Breast epithelium (tissue), 4 donors: ENCODE results near the gene JKAMP. TPM values are rescaled to one million over a fixed set of nuclear protein-coding genes. Genes with fewer than 3 reads are reported as not detected.

Experiments
- DNase-seq, 2 donors: peaks; one replicate each; pipeline ENCODE4 v3.0.0-alpha.2; 2019; ENCODE audit warnings: low spot score in 2 of 2
- H3K27ac ChIP-seq, 2 donors: fragments of 200-600 bp; sonication (generic) in 1 of 2; one replicate each; pipeline ENCODE4 v1.5.1; 2016 to 2019; ENCODE audit warnings: mild to moderate bottlenecking in 1 of 2
- H3K27me3 ChIP-seq, 2 donors: fragments of 200-600 bp; sonication (generic) in 1 of 2; one replicate each; pipeline versions ENCODE4 v1.5.1 to v1.6.0; 2017 to 2019; ENCODE audit warnings: control low read depth in 1 of 2, mild to moderate bottlenecking in 1 of 2
- H3K36me3 ChIP-seq: fragments of 200-600 bp; one replicate; pipeline ENCODE4 v1.5.1; 2019
- H3K4me1 ChIP-seq, 2 donors: fragments of 200-600 bp; sonication (generic); one replicate each; pipeline ENCODE4 v1.5.1; 2016 to 2019; ENCODE audit warnings: control low read depth in 1 of 2
- H3K4me3 ChIP-seq, 3 donors: fragments of 200-600 bp; sonication (generic); 1 replicate in 2 of 3; 2 replicates in 1 of 3; pipeline ENCODE4 v1.5.1; 2016 to 2019; ENCODE audit warnings: mild to moderate bottlenecking in 3 of 3, moderate library complexity in 2 of 3
- H3K9me3 ChIP-seq, 2 donors: fragments of 200-600 bp; sonication (generic) in 1 of 2; one replicate each; pipeline ENCODE4 v1.5.1; 2016 to 2019; ENCODE audit warnings: control low read depth in 1 of 2
- POLR2A ChIP-seq: fragments of 450-650 bp; IDR thresholded peaks from one replicate; pipeline ENCODE4 v1.6.1; 2016; ENCODE audit warnings: antibody characterized with exemption, mild to moderate bottlenecking, moderate library complexity
- POLR2AphosphoS5 ChIP-seq, 3 donors: sonication (generic); formaldehyde crosslinking; IDR thresholded peaks; one replicate each; pipeline ENCODE4 v1.6.1; 2017; ENCODE audit warnings: antibody characterized with exemption in 3 of 3
- intact Hi-C: fragments of 100-400 bp; cut with DNase I; formaldehyde crosslinking; loops from one replicate; pipeline ENCODE4 v1.15.1; 2023; ENCODE audit warnings: low total_unique reads
- total RNA-seq, 3 donors: library from RNA; depleted of rRNA; stranded (reverse); fragments of >200 nt; gene quantifications; one replicate each; pipeline ENCODE4 v1.1.0, GENCODE V29; 2016
- TF ChIP-seq, protein P1 (sequence below), 3 donors: fragments of 450-650 bp; IDR thresholded peaks; one replicate each; pipeline ENCODE4 v1.5.1; 2016 to 2017; ENCODE audit warnings: antibody characterized with exemption in 3 of 3, mild to moderate bottlenecking in 3 of 3, moderate library complexity in 3 of 3

The JKAMP gene, protein sequence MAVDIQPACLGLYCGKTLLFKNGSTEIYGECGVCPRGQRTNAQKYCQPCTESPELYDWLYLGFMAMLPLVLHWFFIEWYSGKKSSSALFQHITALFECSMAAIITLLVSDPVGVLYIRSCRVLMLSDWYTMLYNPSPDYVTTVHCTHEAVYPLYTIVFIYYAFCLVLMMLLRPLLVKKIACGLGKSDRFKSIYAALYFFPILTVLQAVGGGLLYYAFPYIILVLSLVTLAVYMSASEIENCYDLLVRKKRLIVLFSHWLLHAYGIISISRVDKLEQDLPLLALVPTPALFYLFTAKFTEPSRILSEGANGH
- 10 to 100 TPM; 53.4 to 74.8 (median 64.8) TPM for total RNA-seq

DNA sequence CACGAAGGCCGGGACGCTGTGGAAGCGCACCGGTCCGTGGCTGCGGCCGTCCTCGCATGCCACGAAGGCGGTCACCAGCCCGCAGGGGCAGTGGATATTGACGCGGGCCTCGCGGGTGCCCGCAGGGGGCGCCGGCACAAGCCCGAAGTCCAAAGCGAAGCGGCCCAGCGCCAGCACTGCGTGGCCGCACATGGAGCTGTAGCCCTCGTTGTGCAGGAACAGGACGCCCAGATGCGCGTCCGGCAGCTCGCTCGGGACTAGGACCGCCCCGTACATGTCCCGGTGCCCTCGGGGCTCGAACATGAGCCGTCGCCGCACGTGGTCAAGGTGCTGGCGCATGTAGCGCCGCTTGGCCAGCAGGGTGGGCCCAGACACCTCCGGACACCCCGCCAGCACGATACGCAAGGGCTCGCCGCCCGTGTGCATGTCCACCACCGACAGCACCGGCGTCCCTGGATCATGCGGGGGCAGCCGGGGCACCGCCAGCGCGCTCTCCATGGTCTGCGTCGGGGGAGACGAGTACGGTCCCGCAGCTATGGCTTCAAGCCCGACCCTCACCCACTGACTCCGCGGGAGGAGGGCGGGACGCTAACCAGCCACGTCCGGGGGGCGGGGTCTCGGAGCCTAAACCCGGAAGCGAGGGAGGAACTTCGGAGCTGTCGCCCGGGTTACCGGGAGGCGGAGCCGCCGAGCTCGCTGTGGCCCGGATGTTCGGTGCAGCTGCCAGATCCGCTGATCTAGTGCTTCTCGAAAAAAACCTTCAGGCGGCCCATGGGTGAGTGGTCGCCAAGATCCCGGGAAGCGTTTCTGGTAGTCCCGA lies at the start of gene JKAMP, which contains the start of gene L3HYPDH:
JKAMP (plus strand) TSS at position 699 of the 820 bp plus-strand sequence; CDS start at position 772, 73 bp downstream.
L3HYPDH (minus strand) TSS at position 590 of the 820 bp plus-strand sequence; CDS start at position 498, 92 bp downstream.
- H3K9me3 ChIP-seq = no peaks in the 10 kb centered on the region
- no peaks in the 10 kb centered on the region for H3K36me3 ChIP-seq
- TF ChIP-seq POLR2AphosphoS5 (IDR thresholded peaks at IDR 0.05) (peak; percentile 61 to 77 (median 76)), POLR2A (peak; percentile 68)
- TF ChIP-seq, protein P1, sequence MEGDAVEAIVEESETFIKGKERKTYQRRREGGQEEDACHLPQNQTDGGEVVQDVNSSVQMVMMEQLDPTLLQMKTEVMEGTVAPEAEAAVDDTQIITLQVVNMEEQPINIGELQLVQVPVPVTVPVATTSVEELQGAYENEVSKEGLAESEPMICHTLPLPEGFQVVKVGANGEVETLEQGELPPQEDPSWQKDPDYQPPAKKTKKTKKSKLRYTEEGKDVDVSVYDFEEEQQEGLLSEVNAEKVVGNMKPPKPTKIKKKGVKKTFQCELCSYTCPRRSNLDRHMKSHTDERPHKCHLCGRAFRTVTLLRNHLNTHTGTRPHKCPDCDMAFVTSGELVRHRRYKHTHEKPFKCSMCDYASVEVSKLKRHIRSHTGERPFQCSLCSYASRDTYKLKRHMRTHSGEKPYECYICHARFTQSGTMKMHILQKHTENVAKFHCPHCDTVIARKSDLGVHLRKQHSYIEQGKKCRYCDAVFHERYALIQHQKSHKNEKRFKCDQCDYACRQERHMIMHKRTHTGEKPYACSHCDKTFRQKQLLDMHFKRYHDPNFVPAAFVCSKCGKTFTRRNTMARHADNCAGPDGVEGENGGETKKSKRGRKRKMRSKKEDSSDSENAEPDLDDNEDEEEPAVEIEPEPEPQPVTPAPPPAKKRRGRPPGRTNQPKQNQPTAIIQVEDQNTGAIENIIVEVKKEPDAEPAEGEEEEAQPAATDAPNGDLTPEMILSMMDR (IDR thresholded peaks at IDR 0.05) = peak; percentile 21 to 41 (median 35)
- peaks cover 4% of the 10 kb centered on the region in 2 donors for H3K4me1 ChIP-seq
- H3K4me3 ChIP-seq = peak within 1 kb of the TSS; percentile 70 to 95 (median 89)
- peak within 1 kb of the TSS; percentile 90 to 96 for H3K27ac ChIP-seq
- intact Hi-C loops = no loop called here
- DNase-seq = peak; percentile 90 to 95
- H3K27me3 ChIP-seq = no peaks in the 10 kb centered on the region

DNA sequence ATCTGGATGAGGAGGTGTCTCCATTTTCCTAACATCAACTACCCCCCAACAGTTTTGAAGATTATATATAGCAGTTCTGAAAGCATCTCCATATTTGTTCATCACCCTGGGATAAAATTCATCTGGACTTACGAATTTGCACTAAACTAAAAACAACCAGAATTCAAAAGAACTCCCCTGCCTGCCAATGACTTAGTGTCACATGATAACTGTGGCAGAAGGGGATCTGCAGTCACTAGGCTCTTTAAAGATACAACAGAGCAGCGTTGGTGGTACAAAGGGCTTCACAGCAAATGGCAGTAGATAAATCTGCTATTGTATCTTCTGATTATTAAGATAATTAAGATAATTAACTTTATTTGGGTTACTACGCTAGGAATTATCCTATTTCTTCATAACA lies 49.2 kb upstream of the JKAMP start:
- no peak overlapping the region for H3K4me3 ChIP-seq
- no peaks in the 10 kb centered on the region for H3K4me1 ChIP-seq
- H3K36me3 ChIP-seq = no peaks in the 10 kb centered on the region
- intact Hi-C loops = no loop called here
- H3K9me3 ChIP-seq = no peaks in the 10 kb centered on the region
- TF ChIP-seq, protein P1 (IDR thresholded peaks at IDR 0.05) = no peak
- TF ChIP-seq POLR2A (no peak), POLR2AphosphoS5 (IDR thresholded peaks at IDR 0.05) (no peak)
- H3K27ac ChIP-seq = no peak overlapping the region
- no peak for DNase-seq
- H3K27me3 ChIP-seq = no peaks in the 10 kb centered on the region

DNA sequence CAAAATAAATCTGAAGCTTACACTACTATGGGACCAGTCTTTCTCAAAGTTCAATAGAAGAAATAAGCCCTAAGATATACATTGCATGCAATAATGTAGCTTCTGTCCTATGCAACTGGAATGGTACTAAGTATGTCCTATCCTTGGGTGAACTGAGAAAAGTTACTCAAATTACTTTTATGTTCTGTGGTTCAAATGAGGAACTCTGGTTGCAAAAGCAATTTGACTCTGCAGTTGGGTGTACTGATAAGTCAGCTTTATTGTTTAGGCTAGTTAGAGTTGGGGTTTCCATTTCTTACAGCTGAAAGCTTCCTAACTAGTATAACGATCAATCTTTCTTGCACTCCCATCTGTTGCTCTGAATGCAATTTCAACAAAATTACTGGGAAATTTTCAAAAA lies 48.3 kb upstream of the JKAMP start:
- H3K4me1 ChIP-seq = no peaks in the 10 kb centered on the region
- H3K9me3 ChIP-seq = no peaks in the 10 kb centered on the region
- TF ChIP-seq, protein P1 (IDR thresholded peaks at IDR 0.05) = no peak
- TF ChIP-seq POLR2AphosphoS5 (IDR thresholded peaks at IDR 0.05) (no peak), POLR2A (no peak)
- no peaks in the 10 kb centered on the region for H3K36me3 ChIP-seq
- H3K27ac ChIP-seq = no peak overlapping the region
- intact Hi-C loops = no loop called here
- DNase-seq = no peak
- H3K27me3 ChIP-seq = no peaks in the 10 kb centered on the region
- no peak overlapping the region for H3K4me3 ChIP-seq

DNA sequence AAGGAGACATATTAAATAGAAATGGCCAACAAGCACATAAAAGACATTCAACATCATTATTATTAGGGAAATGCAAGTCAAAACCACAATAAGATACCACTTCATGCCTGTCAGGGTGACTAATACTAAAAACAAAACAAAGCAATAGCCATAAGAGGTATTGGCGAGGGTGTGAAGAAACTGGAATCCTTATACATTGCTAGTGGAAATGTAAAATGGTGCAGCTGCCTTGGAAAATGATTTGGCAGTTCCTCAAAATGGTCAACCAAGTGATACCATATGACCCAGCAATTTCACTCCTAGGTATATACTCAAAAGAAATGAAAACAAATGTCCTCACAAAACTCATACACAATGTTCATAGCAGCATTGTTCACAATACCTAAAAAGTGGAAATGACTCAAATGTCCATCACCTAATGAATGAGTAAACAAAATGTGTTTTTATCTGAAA lies 46.1 kb upstream of the JKAMP start:
- Histone ChIP-seq H3K4me3 (no peak overlapping the region), H3K9me3 (no peaks in the 10 kb centered on the region), H3K36me3 (no peaks in the 10 kb centered on the region), H3K4me1 (no peaks in the 10 kb centered on the region), H3K27me3 (no peaks in the 10 kb centered on the region), H3K27ac (no peak overlapping the region)
- intact Hi-C loops = no loop called here
- no peak for TF ChIP-seq POLR2A
- TF ChIP-seq POLR2AphosphoS5 (IDR thresholded peaks at IDR 0.05) = no peak
- TF ChIP-seq, protein P1 (IDR thresholded peaks at IDR 0.05) = no peak
- DNase-seq = no peak
